ENCODE results near the gene BTBD19. TPM values are rescaled to one million over a fixed set of nuclear protein-coding genes. Genes with fewer than 3 reads are reported as not detected.
"Not testable (repeated sequence)": the region's sequence is repeated elsewhere in the genome, so short reads cannot be mapped to it uniquely, and the experiment has no call there.

BTBD19 gene
- total RNA-seq, 1 experiment from 2014 or later, result 4.0 TPM

DNA sequence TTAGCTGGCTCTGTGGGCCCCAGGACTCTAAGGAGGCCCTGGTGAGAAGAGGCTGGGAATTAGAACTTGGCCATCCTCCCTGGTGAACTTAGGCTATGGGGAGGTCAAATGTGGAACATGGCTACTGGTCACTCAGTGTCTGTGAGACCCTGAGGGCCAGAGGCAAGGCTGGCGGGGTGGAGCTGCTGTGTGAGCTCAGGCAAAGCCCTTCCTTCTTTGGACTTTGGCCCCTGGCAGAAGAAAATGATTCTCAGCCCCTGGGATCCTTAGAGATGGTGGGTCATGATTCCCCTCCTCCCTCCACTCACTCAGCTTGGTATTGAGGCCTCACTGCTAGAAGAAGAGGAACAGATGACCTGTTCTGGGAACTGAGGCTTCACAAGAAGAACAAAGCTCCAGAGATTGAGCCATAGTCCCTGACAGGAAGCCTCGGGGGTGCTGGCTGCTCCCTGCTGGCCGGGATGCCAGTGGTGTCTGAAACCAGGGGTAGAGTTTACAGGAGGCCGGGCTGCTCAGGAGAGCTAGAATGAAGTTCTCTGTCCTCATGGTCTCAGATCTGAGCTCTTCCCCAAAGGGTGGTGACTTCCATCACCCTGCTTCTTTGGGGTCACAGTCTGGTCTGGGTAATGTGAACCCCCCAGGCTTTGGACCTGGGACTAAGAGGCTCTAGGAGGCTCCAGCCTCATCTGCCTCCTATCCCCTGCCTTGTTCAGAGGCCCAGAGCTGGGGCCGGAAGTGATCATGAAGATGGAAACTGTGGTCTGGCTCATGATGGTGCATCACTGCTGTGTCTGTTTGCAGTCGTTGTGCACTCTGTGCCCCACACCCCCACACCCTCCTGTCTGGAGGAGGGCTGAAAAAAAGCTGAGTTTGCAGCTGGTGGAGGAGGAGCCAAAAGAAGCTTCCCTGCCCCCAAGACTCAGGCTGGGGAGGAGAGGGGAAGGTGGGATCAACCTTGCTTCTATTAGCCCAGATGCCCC lies 905 bp downstream of the BTBD19 start:
- H3K27ac ChIP-seq, result peak overlapping the region; percentile 99
- H3K4me1 ChIP-seq (replicated peaks), result peaks cover 55% of the 10 kb centered on the region
- DNase-seq (ENCODE audit: low read depth in 1 of 2, low spot score in 2 of 2), result peak in 1 of 2 experiments; percentile 38

DNA sequence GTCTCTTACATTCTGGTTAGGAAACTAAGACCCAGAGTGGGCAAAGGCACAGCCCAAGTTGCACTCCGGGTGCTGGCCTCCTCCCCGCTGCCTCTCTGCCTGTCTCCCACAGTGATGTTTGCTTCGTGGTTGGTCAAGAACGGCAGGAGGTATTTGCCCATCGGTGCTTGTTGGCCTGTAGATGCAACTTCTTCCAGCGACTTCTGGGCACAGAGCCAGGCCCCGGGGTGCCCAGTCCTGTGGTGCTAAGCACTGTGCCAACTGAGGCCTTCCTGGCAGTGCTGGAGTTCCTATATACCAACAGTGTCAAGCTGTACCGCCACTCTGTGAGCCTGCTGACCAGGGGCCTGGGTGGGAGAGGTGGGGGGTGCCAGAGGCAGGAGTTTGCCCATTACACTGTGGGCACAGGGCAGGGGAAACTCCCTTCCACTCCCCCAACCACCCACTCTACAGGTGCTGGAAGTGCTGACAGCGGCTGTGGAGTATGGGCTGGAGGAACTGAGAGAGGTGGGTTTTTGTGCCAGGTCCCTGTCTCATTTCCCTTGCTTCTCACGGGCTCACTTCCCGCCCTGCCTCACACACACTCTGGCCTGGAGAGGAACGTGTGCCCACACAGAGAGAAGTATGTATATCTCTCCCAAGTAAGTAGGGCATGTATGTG lies 1.9 kb downstream of the BTBD19 start:
- DNase-seq (ENCODE audit: low read depth in 1 of 2, low spot score in 2 of 2), result no peak
- Histone ChIP-seq H3K4me1 (replicated peaks) (peaks cover 58% of the 10 kb centered on the region), H3K27me3 (replicated peaks) (no peaks in the 10 kb centered on the region), H3K9me3 (replicated peaks) (no peaks in the 10 kb centered on the region), H3K27ac (no peak overlapping the region), H3K36me3 (peaks cover 24% of the 10 kb centered on the region), H3K4me3 (no peak overlapping the region)

More for the DNA sequence above, 905 bp downstream of the BTBD19 start:
- Histone ChIP-seq H3K36me3 (peaks cover 30% of the 10 kb centered on the region), H3K9me3 (replicated peaks) (no peaks in the 10 kb centered on the region), H3K27me3 (replicated peaks) (no peaks in the 10 kb centered on the region), H3K4me3 (peak overlapping the region; percentile 18)

DNA sequence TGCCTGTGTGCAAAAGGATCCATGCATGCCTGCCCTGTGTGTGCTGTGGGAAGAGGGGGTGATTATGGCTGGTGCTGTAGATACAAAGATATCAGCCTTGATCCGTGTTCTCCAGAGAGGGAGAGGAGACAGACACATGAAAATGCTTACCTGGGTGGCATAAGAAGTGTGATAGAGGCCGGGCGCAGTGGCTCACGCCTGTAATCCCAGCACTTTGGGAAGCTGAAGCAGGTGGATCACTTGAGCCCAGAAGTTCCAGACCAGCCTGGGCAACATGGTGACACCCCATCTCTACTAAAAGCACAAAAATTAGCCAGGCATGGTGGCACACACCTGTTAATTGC lies 2.4 kb downstream of the BTBD19 start:
- not testable (repeated sequence) for H3K27ac ChIP-seq; H3K9me3 ChIP-seq (replicated peaks); H3K4me3 ChIP-seq; H3K27me3 ChIP-seq (replicated peaks); DNase-seq (ENCODE audit: low read depth in 1 of 2, low spot score in 2 of 2)
- Histone ChIP-seq H3K36me3 (peaks cover 19% of the 10 kb centered on the region), H3K4me1 (replicated peaks) (peaks cover 63% of the 10 kb centered on the region)

DNA sequence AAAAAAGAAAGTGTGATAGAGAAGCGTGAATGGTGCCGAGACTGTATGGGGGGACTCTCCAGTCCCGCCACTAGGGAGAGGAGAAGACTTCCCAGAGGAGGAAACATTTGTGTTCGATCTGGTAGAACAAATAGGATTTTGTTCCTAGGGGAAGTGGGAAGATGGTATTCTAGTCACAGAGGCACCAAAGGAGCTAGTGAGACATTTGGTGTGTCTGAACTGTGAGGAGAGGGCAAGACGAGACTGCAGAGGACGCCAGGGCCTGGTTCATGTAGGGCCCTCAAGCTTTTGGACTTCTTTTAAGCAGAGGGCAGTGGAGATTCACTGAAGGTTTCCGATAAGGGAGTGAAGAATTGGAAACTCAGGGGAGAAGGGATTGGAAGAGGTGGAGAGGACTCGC lies 2.9 kb downstream of the BTBD19 start:
- Histone ChIP-seq H3K4me3 (no peak overlapping the region), H3K4me1 (replicated peaks) (peaks cover 58% of the 10 kb centered on the region), H3K27me3 (replicated peaks) (no peaks in the 10 kb centered on the region), H3K27ac (no peak overlapping the region), H3K36me3 (peaks cover 14% of the 10 kb centered on the region), H3K9me3 (replicated peaks) (no peaks in the 10 kb centered on the region)
- DNase-seq (ENCODE audit: low read depth in 1 of 2, low spot score in 2 of 2), result no peak

DNA sequence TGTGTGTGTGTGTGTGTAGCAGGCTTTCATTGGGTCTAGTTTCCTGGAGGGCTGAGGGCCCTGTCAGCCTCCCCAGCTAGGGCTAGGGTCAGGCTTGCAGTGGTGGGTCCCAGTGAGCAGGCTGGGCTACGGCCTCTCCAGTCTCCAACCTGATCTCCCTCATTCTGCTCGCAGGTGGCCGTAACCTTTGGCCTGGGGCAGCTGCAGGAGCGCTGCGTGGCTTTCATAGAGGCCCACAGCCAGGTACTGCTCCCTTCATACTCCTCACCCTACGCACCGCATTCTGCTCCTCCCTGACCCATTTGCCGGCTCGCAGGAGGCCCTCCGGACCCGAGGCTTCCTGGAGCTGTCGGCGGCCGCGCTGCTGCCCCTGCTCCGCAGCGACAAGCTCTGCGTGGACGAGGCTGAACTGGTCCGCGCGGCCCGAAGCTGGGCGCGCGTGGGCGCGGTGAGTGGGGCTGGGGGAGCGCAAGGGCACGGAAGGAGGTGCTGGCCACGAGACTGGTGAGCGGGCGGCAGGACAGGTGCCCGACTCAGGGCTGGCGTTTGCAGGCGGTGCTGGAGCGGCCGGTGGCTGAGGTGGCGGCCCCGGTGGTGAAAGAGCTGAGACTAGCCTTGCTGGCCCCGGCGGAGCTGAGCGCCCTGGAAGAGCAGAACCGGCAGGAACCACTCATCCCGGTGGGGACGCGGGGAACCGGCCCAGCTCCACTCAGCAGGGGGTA lies 4.7 kb downstream of the BTBD19 start:
- no peak overlapping the region for H3K4me3 ChIP-seq

DNA sequence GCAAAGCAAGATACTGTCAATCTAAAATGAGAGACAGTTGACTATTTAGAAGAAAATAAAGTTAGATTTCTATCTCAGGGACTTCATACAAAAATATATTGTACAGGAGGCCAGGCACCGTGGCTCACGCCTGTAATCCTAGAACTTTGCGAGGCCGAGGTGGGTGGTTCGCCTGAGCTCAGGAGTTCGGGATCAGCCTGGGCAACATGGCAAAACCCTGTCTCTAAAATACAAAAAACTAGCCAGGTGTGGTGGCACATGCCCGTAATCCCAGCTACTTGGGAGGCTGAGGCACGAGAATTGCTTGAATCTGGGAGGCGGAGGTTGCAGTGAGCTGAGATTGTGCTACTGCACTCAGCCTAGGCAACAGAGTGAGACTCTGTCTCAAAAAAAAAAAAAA lies 7.6 kb downstream of the BTBD19 start:
- H3K36me3 ChIP-seq; H3K4me3 ChIP-seq; H3K27ac ChIP-seq; DNase-seq (ENCODE audit: low read depth in 1 of 2, low spot score in 2 of 2); H3K27me3 ChIP-seq (replicated peaks); H3K9me3 ChIP-seq (replicated peaks): not testable (repeated sequence)
- peaks cover 36% of the 10 kb centered on the region for H3K4me1 ChIP-seq (replicated peaks)

More for the DNA sequence above, 4.7 kb downstream of the BTBD19 start:
- Histone ChIP-seq H3K36me3 (peaks cover 6% of the 10 kb centered on the region; the same call in 1 of the 2 replicates), H3K27ac (no peak overlapping the region), H3K27me3 (replicated peaks) (no peaks in the 10 kb centered on the region), H3K4me1 (replicated peaks) (peaks cover 41% of the 10 kb centered on the region), H3K9me3 (replicated peaks) (no peaks in the 10 kb centered on the region)
- no peak for DNase-seq (ENCODE audit: low read depth in 1 of 2, low spot score in 2 of 2)

DNA sequence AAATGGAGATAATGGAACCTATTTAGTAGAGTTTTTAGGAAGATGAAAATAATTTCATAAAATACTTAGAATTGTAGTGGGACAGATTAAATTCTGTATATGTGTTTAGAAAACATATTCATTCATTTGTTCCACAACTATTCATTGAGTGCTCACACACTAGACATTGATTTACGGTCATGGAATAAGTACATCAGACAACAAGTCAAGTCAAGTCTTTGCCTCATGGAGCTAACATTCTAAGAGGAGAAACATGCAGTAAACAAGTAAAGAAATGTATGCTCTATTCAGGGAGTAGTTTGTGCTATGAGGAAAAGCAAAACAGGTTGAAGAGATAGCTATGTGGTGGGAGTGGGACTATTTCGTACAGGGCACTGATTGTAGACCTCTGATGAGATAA lies 9.0 kb downstream of the BTBD19 start:
- no peaks in the 10 kb centered on the region for H3K27me3 ChIP-seq (replicated peaks)
- H3K36me3 ChIP-seq, result peaks cover 6% of the 10 kb centered on the region; the same call in 1 of the 2 replicates
- no peaks in the 10 kb centered on the region for H3K9me3 ChIP-seq (replicated peaks)
- no peak overlapping the region for H3K27ac ChIP-seq
- peaks cover 26% of the 10 kb centered on the region for H3K4me1 ChIP-seq (replicated peaks)
- no peak for DNase-seq (ENCODE audit: low read depth in 1 of 2, low spot score in 2 of 2)
- no peak overlapping the region for H3K4me3 ChIP-seq

DNA sequence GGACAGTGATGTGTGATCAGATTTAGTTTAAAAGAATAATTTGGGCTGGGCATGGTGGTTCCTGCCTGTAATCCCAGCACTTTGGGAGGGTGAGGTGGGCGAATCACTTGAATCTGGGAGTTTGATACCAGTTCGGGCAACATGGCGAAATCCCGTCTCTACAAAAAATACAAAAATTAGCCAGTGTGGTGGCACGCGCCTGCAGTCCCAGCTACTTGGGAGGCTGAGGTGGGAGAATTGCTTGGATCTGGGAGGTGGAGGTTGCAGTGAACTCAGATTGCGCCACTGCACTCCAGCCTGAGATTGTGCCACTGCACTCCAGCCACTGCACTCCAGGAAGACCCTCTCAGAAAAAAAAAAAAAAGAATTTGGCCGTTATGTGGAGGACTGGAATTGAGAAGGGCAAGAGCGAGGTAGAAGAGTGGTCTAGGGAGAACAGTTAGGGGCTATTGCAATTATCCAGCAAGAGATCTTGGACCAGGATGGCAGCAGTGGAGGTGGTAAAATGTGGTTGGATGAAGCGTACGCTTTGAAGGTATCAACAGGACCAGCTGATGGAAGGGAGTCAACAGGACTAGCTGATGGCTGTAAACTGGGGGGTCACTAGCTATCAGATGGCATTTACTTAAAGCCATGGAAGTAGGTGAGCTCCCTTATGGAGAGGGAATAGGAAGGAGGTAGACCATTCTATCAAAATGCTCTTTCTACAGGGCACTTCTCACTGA lies 9.6 kb downstream of the BTBD19 start:
- Histone ChIP-seq H3K4me3 (no peak overlapping the region), H3K9me3 (replicated peaks) (no peaks in the 10 kb centered on the region), H3K27ac (no peak overlapping the region), H3K36me3 (peaks cover 7% of the 10 kb centered on the region; the same call in 1 of the 2 replicates), H3K27me3 (replicated peaks) (no peaks in the 10 kb centered on the region), H3K4me1 (replicated peaks) (peaks cover 26% of the 10 kb centered on the region)
- no peak for DNase-seq (ENCODE audit: low read depth in 1 of 2, low spot score in 2 of 2)

DNA sequence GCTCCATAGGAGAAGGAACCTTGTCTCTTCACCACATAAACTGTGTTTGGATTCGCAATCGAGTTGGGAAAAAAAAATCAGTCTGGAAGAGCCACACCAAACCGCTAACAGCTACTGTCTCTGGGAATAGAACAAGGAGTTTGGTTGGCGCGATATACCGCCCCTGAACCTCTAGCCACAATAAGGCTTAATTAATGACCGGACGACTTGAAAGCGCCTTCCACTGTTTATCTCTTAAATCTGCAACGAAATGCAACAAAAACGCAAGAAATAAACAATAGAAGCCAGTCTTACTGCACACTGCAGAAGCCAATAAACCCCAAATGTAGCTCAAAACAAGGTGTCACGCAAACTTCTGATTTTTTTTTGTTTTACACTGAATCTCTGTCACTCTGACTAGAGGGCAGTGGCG lies 10.9 kb downstream of the BTBD19 start:
- H3K27ac ChIP-seq, result peak overlapping the region; percentile 25

DNA sequence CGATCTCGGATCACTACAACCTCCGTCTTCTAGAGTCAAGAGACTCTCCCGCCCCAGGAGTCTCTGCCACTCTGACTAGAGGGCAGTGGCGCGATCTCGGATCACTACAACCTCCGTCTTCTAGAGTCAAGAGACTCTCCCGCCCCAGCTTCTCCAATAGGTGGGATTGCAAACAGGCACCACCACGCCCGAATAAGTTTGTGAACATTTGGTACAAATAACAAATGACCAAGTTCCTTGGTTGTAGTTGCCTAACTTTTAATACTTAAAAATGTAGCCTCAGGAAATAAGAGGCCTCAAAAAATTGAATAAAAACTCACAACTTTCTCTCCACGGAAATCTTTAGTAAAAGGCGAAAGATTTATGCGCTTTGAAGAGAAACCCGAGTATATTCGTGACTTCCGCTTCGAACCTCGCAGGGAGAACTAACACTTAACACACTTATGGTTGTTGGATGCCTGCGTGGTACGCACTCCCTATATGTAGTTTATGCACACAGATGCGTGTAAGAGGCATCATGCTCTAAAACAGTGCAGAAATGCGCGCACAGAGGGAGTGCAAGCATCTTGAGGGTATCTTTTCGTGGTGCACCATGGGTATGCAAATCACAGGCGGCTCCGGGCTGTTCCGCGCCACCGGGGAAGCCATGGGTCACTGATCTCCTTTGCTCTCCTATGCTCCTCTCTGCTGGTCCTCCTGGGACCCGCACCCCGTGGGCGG lies 11.4 kb downstream of the BTBD19 start:
- Histone ChIP-seq H3K4me1 (replicated peaks) (peaks cover 26% of the 10 kb centered on the region), H3K9me3 (replicated peaks) (no peaks in the 10 kb centered on the region), H3K36me3 (0 out of 2 replicates have a peak, but pooled peaks cover 3% of the 10 kb centered on the region), H3K27me3 (replicated peaks) (no peaks in the 10 kb centered on the region), H3K27ac (peak overlapping the region; percentile 100), H3K4me3 (peak overlapping the region; percentile 21)
- DNase-seq (ENCODE audit: low read depth in 1 of 2, low spot score in 2 of 2), result peak; percentile 91 to 93

More for the DNA sequence above, 10.9 kb downstream of the BTBD19 start:
- peak overlapping the region; percentile 7 for H3K4me3 ChIP-seq
- H3K36me3 ChIP-seq, result 0 out of 2 replicates have a peak, but pooled peaks cover 3% of the 10 kb centered on the region
- no peak for DNase-seq (ENCODE audit: low read depth in 1 of 2, low spot score in 2 of 2)
- no peaks in the 10 kb centered on the region for H3K9me3 ChIP-seq (replicated peaks)
- H3K27me3 ChIP-seq (replicated peaks), result no peaks in the 10 kb centered on the region
- peaks cover 26% of the 10 kb centered on the region for H3K4me1 ChIP-seq (replicated peaks)

DNA sequence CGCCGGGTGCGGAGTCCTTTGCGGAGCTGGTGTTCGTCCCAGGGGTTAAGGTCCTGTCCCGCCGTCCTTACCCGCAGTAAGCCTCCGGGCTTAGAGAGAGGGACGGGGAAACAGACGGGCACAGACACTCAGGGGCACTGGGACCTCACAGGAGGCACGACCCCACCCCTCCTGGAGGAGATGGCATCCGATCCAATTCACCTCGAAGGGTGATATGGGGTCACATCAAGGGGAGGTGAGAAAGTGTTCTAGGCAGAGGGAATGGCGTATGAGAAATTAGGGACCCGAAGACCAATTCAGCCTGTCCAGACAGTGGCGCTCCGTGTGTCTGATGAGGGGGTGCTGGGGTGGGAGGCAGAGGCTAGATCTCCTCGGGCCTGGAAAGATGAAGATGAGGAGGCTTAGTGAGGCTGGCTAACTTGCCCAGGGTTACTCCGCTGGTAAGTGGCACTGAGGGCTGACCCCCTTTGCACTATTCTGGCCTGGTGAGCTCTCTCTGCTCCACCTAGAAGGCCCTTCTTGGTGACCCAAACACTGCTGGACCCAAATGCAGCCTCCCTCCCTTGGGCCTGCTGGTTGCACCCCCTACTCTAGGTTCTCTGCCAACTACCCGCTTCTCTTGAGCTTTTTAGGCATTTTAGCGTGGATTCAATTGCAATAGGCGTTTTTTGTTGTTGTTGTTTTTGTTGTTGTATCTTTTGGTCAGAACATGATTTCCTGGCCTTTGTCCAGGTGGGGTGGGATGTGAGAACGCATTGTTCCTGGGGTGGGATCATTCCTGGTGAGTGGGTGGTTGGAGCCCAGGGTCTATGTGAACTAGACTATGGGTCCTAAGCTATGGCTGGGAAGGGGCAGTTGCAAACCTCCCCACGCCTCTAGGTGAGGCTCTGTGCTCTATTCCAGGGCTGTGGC lies 12.3 kb downstream of the BTBD19 start:
- Histone ChIP-seq H3K27ac (peak overlapping the region; percentile 100), H3K36me3 (0 out of 2 replicates have a peak, but pooled peaks cover 3% of the 10 kb centered on the region), H3K4me3 (peak overlapping the region; percentile 21), H3K27me3 (replicated peaks) (no peaks in the 10 kb centered on the region), H3K4me1 (replicated peaks) (peaks cover 19% of the 10 kb centered on the region), H3K9me3 (replicated peaks) (no peaks in the 10 kb centered on the region)
- DNase-seq (ENCODE audit: low read depth in 1 of 2, low spot score in 2 of 2), result no peak

DNA sequence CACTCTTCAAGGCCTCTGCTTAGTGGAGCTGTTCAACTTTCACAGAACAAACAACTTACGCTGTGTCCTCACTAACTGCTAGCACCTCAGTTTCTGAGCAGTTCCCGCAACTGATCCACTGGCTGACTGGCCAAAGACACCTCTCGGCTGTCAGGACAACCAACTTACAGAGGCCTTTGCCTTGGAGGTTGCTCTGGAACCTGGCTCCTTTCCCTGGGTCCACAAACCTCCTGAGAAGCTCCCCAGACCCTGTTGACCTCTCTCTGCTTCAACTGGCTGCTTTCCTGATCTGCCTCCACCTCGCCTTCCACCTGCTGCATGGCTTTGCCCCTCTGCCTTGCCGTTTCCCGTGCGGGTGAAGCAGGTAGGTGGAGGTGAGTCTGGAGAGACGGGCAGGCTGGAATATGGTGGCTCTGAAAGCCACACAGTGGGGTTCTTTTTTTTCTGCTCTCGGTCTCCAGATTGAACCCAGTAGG lies 13.0 kb downstream of the BTBD19 start:
- no peak overlapping the region for H3K27ac ChIP-seq
- H3K36me3 ChIP-seq, result peaks cover 3% of the 10 kb centered on the region; the same call in 1 of the 2 replicates
- H3K4me3 ChIP-seq, result no peak overlapping the region
- DNase-seq (ENCODE audit: low read depth in 1 of 2, low spot score in 2 of 2), result no peak
- no peaks in the 10 kb centered on the region for H3K27me3 ChIP-seq (replicated peaks)
- peaks cover 18% of the 10 kb centered on the region for H3K4me1 ChIP-seq (replicated peaks)
- H3K9me3 ChIP-seq (replicated peaks), result no peaks in the 10 kb centered on the region
